A549 (cell line): ENCODE measurements around the gene WBP2.

ENCODE experiments used
- NPAS2 ChIP-seq: fragments of 250-450 bp; sonication (Bioruptor Pico); IDR thresholded peaks from 2 replicates; pipeline ENCODE4 v1.8.0; 2022; ENCODE audit warnings: mild to moderate bottlenecking, moderate library complexity, borderline replicate concordance
- POLR2A ChIP-seq: IDR thresholded peaks from 2 replicates; pipeline ENCODE4 v1.6.1; 2012; ENCODE audit warnings: mild to moderate bottlenecking, low read length

DNA sequence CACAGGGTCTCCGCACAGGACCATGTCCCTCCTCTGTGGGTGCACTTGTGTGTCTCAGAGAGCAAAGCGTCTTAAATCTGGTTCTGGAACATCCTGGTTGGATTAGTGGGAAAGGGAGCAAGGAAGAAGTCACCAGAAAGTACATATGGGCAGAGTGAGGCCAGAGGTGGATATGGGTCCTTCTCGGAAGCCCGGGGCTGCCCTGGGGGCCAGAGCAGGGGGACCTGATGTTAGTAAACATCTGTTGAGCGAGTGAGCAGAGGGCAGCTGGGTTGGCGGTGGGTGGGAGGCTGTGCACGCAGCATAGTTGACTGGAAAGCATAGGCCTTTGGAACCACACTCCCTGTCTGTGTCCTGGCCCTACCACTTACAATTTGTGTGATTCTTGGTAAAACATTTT, 33.6 kb downstream of the WBP2 start:
- TF ChIP-seq POLR2A: no peak
- TF ChIP-seq NPAS2: no peak
